Neutrophil (primary cell): ENCODE results near the gene COL4A3.
"Not testable (repeated sequence)": the region's sequence is repeated elsewhere in the genome, so short reads cannot be mapped to it uniquely, and the experiment has no call there.

Source experiments
- H3K27ac ChIP-seq: fragments of 200-600 bp; sonication (generic); 2 replicates; pipeline ENCODE4 v1.5.1; 2016; ENCODE audit warnings: mild to moderate bottlenecking, moderate library complexity
- H3K27me3 ChIP-seq: fragments of 200-600 bp; sonication (generic); 2 replicates; pipeline ENCODE4 v1.6.0; 2016; ENCODE audit warnings: mild to moderate bottlenecking
- H3K36me3 ChIP-seq: fragments of 200-600 bp; sonication (generic); 2 replicates; pipeline ENCODE4 v1.5.1; 2017
- H3K4me1 ChIP-seq, 2 experiments: fragments of 200-600 bp in 1 of 2; sonication (generic) in 1 of 2; 1 replicate in 1 of 2; 2 replicates in 1 of 2; pipeline versions ENCODE4 v1.5.1 to v1.6.1; 2013 to 2016; ENCODE audit warnings: low read depth in 1 of 2, low read length in 1 of 2, mild to moderate bottlenecking in 1 of 2, moderate library complexity in 1 of 2; ENCODE audit not compliant: control insufficient read depth in 1 of 2, insufficient read depth in 1 of 2
- H3K4me3 ChIP-seq, 2 experiments: fragments of 200-600 bp in 1 of 2; sonication (generic) in 1 of 2; 1 replicate in 1 of 2; 2 replicates in 1 of 2; pipeline ENCODE4 v1.5.1; 2013 to 2016; ENCODE audit warnings: low read depth in 1 of 2, low read length in 1 of 2, mild to moderate bottlenecking in 1 of 2, moderate library complexity in 1 of 2
- H3K9me3 ChIP-seq: fragments of 200-600 bp; sonication (generic); 2 replicates; pipeline ENCODE4 v1.5.1; 2016
- CTCF ChIP-seq: fragments of 200-600 bp; sonication (generic); IDR thresholded peaks from 2 replicates; pipeline ENCODE4 v1.5.1; 2016; ENCODE audit warnings: antibody characterized with exemption

Gene COL4A3

GRCh38 chr2:227219312-227220105 is 55.1 kb downstream of the COL4A3 start:
- H3K36me3 ChIP-seq: no peaks in the 10 kb centered on the region
- no peaks in the 10 kb centered on the region for H3K9me3 ChIP-seq
- no peak for TF ChIP-seq CTCF
- no peak overlapping the region for H3K27ac ChIP-seq
- H3K27me3 ChIP-seq: no peaks in the 10 kb centered on the region
- no peaks in the 10 kb centered on the region for H3K4me1 ChIP-seq
- H3K4me3 ChIP-seq: no peak overlapping the region

GRCh38 chr2:227221120-227221519 is 56.7 kb downstream of the COL4A3 start:
- Histone ChIP-seq H3K4me3 (no peak overlapping the region), H3K4me1 (no peaks in the 10 kb centered on the region), H3K27ac (no peak overlapping the region), H3K36me3 (no peaks in the 10 kb centered on the region), H3K27me3 (no peaks in the 10 kb centered on the region), H3K9me3 (no peaks in the 10 kb centered on the region)
- TF ChIP-seq CTCF: no peak

- Histone ChIP-seq H3K27ac (no peak overlapping the region), H3K9me3 (no peaks in the 10 kb centered on the region), H3K27me3 (no peaks in the 10 kb centered on the region), H3K36me3 (no peaks in the 10 kb centered on the region), H3K4me1 (no peaks in the 10 kb centered on the region), H3K4me3 (no peak overlapping the region)
- no peak for TF ChIP-seq CTCF
These were observed 57.9 kb downstream of the COL4A3 start for GRCh38 chr2:227222292-227222691.

- H3K4me1 ChIP-seq, H3K4me3 ChIP-seq: not testable (repeated sequence)
These were observed 61.2 kb downstream of the COL4A3 start for GRCh38 chr2:227225641-227226040.

GRCh38 chr2:227228061-227228667 is 63.7 kb downstream of the COL4A3 start:
- Histone ChIP-seq H3K27me3 (no peaks in the 10 kb centered on the region), H3K4me3 (no peak overlapping the region), H3K36me3 (no peaks in the 10 kb centered on the region), H3K27ac (no peak overlapping the region), H3K9me3 (no peaks in the 10 kb centered on the region), H3K4me1 (no peaks in the 10 kb centered on the region)
- no peak for TF ChIP-seq CTCF

More at GRCh38 chr2:227225641-227226040, 61.2 kb downstream of the COL4A3 start:
- H3K27me3 ChIP-seq, H3K9me3 ChIP-seq, H3K27ac ChIP-seq, H3K36me3 ChIP-seq: not testable (repeated sequence)

GRCh38 chr2:227230151-227230550 is 65.7 kb downstream of the COL4A3 start:
- Histone ChIP-seq H3K27me3 (no peaks in the 10 kb centered on the region), H3K27ac (no peak overlapping the region), H3K4me3 (no peak overlapping the region), H3K4me1 (no peaks in the 10 kb centered on the region), H3K9me3 (no peaks in the 10 kb centered on the region), H3K36me3 (no peaks in the 10 kb centered on the region)
- TF ChIP-seq CTCF: no peak
